CD4-positive, CD25-positive, alpha-beta regulatory T cell (primary cell): ENCODE measurements around the gene RFX4. TPM values are rescaled to one million over a fixed set of nuclear protein-coding genes. Genes with fewer than 3 reads are reported as not detected.

ENCODE experiments used
- ATAC-seq, 2 donors: fragments of 150-1000 bp; cut with Tn5 transposase; one replicate each; pipeline ENCODE4 v1.10.0; 2021; ENCODE audit warnings: low read depth in 2 of 2, moderate number of reproducible peaks in 2 of 2, moderate library complexity in 1 of 2
- DNase-seq, 3 donors: peaks; one replicate each; pipeline versions ENCODE4 v3.0.0 to v3.0.0-alpha.2; 2012 to 2022; ENCODE audit warnings: mixed read lengths in 1 of 3
- H3K27ac ChIP-seq: one replicate; pipeline ENCODE4 v1.7.0; 2013; ENCODE audit warnings: mild to moderate bottlenecking, low read length; ENCODE audit not compliant: insufficient read depth, poor library complexity, severe bottlenecking
- H3K27me3 ChIP-seq: one replicate; pipeline ENCODE4 v1.7.0; 2013; ENCODE audit warnings: low read length; ENCODE audit not compliant: control insufficient read depth, insufficient read depth
- H3K36me3 ChIP-seq: one replicate; pipeline ENCODE4 v1.7.0; 2013; ENCODE audit warnings: mild to moderate bottlenecking, low read length, moderate library complexity; ENCODE audit not compliant: control insufficient read depth, insufficient read depth
- H3K4me1 ChIP-seq: 2 replicates; pipeline ENCODE4 v1.7.0; 2013; ENCODE audit warnings: mild to moderate bottlenecking, low read length; ENCODE audit not compliant: insufficient read depth, control insufficient read depth, poor library complexity, severe bottlenecking
- H3K4me3 ChIP-seq: one replicate; pipeline ENCODE4 v1.7.0; 2013; ENCODE audit warnings: low read depth, mild to moderate bottlenecking, low read length, moderate library complexity
- H3K9me3 ChIP-seq, 2 experiments: 1 replicate in 1 of 2; 2 replicates in 1 of 2; pipeline ENCODE4 v1.7.0; 2013; ENCODE audit warnings: low read length in 2 of 2, mild to moderate bottlenecking in 1 of 2, moderate library complexity in 1 of 2; ENCODE audit not compliant: control insufficient read depth in 2 of 2
- H3K27ac Mint-ChIP-seq, 3 donors: one replicate each; pipeline ENCODE4 v1.8.0; 2020 to 2022; ENCODE audit warnings: mild to moderate bottlenecking in 3 of 3, mixed read lengths in 3 of 3, moderate library complexity in 2 of 3
- H3K27me3 Mint-ChIP-seq: one replicate; pipeline ENCODE4 v1.8.0; 2022; ENCODE audit warnings: mild to moderate bottlenecking, mixed read lengths
- H3K36me3 Mint-ChIP-seq: one replicate; pipeline ENCODE4 v1.8.0; 2020; ENCODE audit warnings: mixed read lengths
- H3K4me1 Mint-ChIP-seq, 4 donors: one replicate each; pipeline ENCODE4 v1.8.0; 2020 to 2022; ENCODE audit warnings: mixed read lengths in 4 of 4, mild to moderate bottlenecking in 1 of 4
- H3K4me3 Mint-ChIP-seq, 4 donors: one replicate each; pipeline ENCODE4 v1.8.0; 2020 to 2022; ENCODE audit warnings: mild to moderate bottlenecking in 4 of 4, mixed read lengths in 4 of 4, moderate library complexity in 3 of 4
- H3K9me3 Mint-ChIP-seq, 7 donors: one replicate each; pipeline ENCODE4 v1.8.0; 2020 to 2022; ENCODE audit warnings: mixed read lengths in 7 of 7, mild to moderate bottlenecking in 3 of 7, moderate library complexity in 2 of 7
- polyA plus RNA-seq, 4 donors: library from polyadenylated mRNA; unstranded; fragments of 300-500 nt; fragmentation: Illumina TruSeq; gene quantifications; one replicate each; pipeline ENCODE4 v1.2.3, GENCODE V29; 2021
- total RNA-seq: library from RNA; stranded (reverse); gene quantifications from one replicate; pipeline ENCODE4 v1.2.3, GENCODE V29; 2022

Gene RFX4
- total and polyA plus RNA-seq, 5 donors from 2014 or later = not detected

- peaks cover 10% of the 10 kb centered on the region for H3K27me3 Mint-ChIP-seq
- no peaks in the 10 kb centered on the region for H3K27me3 ChIP-seq
- no peak for DNase-seq
- no peaks in the 10 kb centered on the region for H3K9me3 ChIP-seq
- no peak overlapping the region for H3K27ac ChIP-seq
- no peaks in the 10 kb centered on the region for H3K4me1 ChIP-seq
- no peak for ATAC-seq
- peaks cover 0 to 1% (median 0%) of the 10 kb centered on the region in 7 donors for H3K9me3 Mint-ChIP-seq
- H3K27ac Mint-ChIP-seq = peak overlapping the region in 1 of 3 donors; percentile 35
- no peak overlapping the region for H3K4me3 Mint-ChIP-seq
- H3K36me3 Mint-ChIP-seq = no peaks in the 10 kb centered on the region
- no peaks in the 10 kb centered on the region for H3K36me3 ChIP-seq
- no peaks in the 10 kb centered on the region for H3K4me1 Mint-ChIP-seq
- no peak overlapping the region for H3K4me3 ChIP-seq
Observed at GRCh38 chr12:106643000-106643399, 60.2 kb downstream of the RFX4 start.

GRCh38 chr12:106644335-106645073 is 61.7 kb downstream of the RFX4 start:
- Mint-ChIP-seq H3K36me3 (no peaks in the 10 kb centered on the region), H3K9me3 (peaks cover 0 to 4% (median 0%) of the 10 kb centered on the region in 7 donors), H3K27me3 (peaks cover 11% of the 10 kb centered on the region), H3K4me3 (no peak overlapping the region), H3K4me1 (no peaks in the 10 kb centered on the region), H3K27ac (no peak overlapping the region)
- DNase-seq (no peak), ATAC-seq (no peak)
- Histone ChIP-seq H3K36me3 (no peaks in the 10 kb centered on the region), H3K27ac (no peak overlapping the region), H3K27me3 (no peaks in the 10 kb centered on the region), H3K9me3 (no peaks in the 10 kb centered on the region), H3K4me3 (no peak overlapping the region), H3K4me1 (no peaks in the 10 kb centered on the region)

DNA sequence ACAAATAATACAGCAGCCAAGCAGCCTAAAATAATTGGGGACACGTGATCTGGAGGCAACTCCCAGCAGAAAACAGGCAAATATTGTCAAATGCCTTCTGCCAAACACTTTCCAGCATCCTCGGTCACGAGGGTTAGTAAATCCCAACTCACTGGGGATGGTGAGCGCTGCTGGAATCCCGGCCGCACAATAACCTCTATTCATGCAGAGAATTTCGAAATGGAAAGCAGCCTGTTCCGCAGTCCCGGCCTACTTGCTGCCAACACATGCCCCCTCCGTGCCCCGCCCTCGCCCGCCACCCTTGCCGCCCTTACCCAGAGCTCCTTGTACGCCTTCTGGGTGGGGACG is 62.2 kb downstream of the RFX4 start:
- Mint-ChIP-seq H3K27ac (no peak overlapping the region), H3K27me3 (peaks cover 15% of the 10 kb centered on the region), H3K4me3 (no peak overlapping the region), H3K9me3 (peaks cover 0 to 4% (median 0%) of the 10 kb centered on the region in 7 donors), H3K4me1 (no peaks in the 10 kb centered on the region), H3K36me3 (no peaks in the 10 kb centered on the region)
- ATAC-seq = no peak
- DNase-seq = no peak
- no peaks in the 10 kb centered on the region for H3K4me1 ChIP-seq
- no peaks in the 10 kb centered on the region for H3K36me3 ChIP-seq
- no peaks in the 10 kb centered on the region for H3K9me3 ChIP-seq
- H3K4me3 ChIP-seq = no peak overlapping the region
- H3K27ac ChIP-seq = no peak overlapping the region
- no peaks in the 10 kb centered on the region for H3K27me3 ChIP-seq

- Histone ChIP-seq H3K4me3 (no peak overlapping the region), H3K4me1 (no peaks in the 10 kb centered on the region), H3K9me3 (no peaks in the 10 kb centered on the region), H3K27ac (no peak overlapping the region), H3K27me3 (no peaks in the 10 kb centered on the region), H3K36me3 (no peaks in the 10 kb centered on the region)
- Mint-ChIP-seq H3K9me3 (peaks cover 0 to 4% (median 0%) of the 10 kb centered on the region in 7 donors), H3K4me1 (no peaks in the 10 kb centered on the region), H3K4me3 (no peak overlapping the region), H3K27ac (peak overlapping the region in 1 of 3 donors; percentile 28), H3K27me3 (peaks cover 15% of the 10 kb centered on the region), H3K36me3 (no peaks in the 10 kb centered on the region)
- ATAC-seq = no peak
- DNase-seq = no peak
Observed at GRCh38 chr12:106645465-106646330, 62.9 kb downstream of the RFX4 start.

- Histone ChIP-seq H3K27me3 (no peaks in the 10 kb centered on the region), H3K4me1 (no peaks in the 10 kb centered on the region), H3K4me3 (no peak overlapping the region), H3K9me3 (no peaks in the 10 kb centered on the region), H3K36me3 (no peaks in the 10 kb centered on the region), H3K27ac (no peak overlapping the region)
- Mint-ChIP-seq H3K27ac (no peak overlapping the region), H3K9me3 (peaks cover 0 to 4% (median 0%) of the 10 kb centered on the region in 7 donors), H3K27me3 (peaks cover 17% of the 10 kb centered on the region), H3K36me3 (no peaks in the 10 kb centered on the region), H3K4me1 (no peaks in the 10 kb centered on the region), H3K4me3 (no peak overlapping the region)
- ATAC-seq = no peak
- no peak for DNase-seq
Observed at GRCh38 chr12:106646472-106646871, 63.7 kb downstream of the RFX4 start.

DNA sequence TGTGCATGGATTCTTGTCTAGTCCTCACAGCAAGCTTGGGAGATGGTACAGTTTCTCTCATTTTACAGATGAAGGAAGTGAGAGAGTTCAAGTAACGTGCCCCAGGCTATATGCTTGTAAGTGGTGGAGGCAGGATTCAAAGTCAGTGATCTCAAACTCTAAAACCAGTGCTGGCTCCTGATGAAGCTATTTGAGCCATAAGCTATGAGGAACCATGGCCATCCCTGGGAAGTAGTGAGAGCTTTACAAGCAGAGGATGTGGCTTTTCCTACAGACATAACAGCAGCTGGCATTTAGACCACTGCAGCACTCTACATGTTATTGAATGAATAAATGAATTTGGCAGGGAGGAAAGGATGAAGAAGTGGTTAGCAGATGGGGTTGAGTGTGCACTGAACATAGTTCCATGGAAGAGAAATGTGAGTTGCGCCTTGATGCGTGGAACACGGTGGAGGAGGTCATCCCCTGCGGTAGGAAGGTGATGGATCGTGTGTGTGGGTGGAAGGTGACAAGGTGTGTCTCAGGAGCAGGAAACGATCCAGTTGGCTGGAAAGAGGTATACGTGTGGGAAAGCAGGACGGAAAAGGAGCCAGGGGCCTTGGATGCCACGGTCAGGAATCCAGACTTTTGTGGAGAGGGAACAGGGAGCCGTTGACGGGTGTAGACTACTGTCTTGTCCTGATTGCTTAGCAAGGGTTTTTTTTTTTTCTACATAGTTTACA is 65.2 kb downstream of the RFX4 start:
- no peaks in the 10 kb centered on the region for H3K36me3 Mint-ChIP-seq
- Histone ChIP-seq H3K4me3 (no peak overlapping the region), H3K36me3 (no peaks in the 10 kb centered on the region), H3K9me3 (no peaks in the 10 kb centered on the region), H3K27ac (no peak overlapping the region), H3K27me3 (no peaks in the 10 kb centered on the region), H3K4me1 (no peaks in the 10 kb centered on the region)
- H3K9me3 Mint-ChIP-seq = peaks cover 0 to 4% (median 0%) of the 10 kb centered on the region in 7 donors
- H3K4me3 Mint-ChIP-seq = no peak overlapping the region
- DNase-seq (no peak), ATAC-seq (no peak)
- peaks cover 15% of the 10 kb centered on the region for H3K27me3 Mint-ChIP-seq
- no peaks in the 10 kb centered on the region for H3K4me1 Mint-ChIP-seq
- H3K27ac Mint-ChIP-seq = no peak overlapping the region

GRCh38 chr12:106648736-106649135 is 65.9 kb downstream of the RFX4 start:
- H3K27ac Mint-ChIP-seq = no peak overlapping the region
- Histone ChIP-seq H3K9me3 (no peaks in the 10 kb centered on the region), H3K27me3 (no peaks in the 10 kb centered on the region), H3K4me3 (no peak overlapping the region), H3K36me3 (no peaks in the 10 kb centered on the region), H3K4me1 (no peaks in the 10 kb centered on the region), H3K27ac (no peak overlapping the region)
- peaks cover 15% of the 10 kb centered on the region for H3K27me3 Mint-ChIP-seq
- H3K36me3 Mint-ChIP-seq = no peaks in the 10 kb centered on the region
- DNase-seq (no peak), ATAC-seq (no peak)
- no peaks in the 10 kb centered on the region for H3K4me1 Mint-ChIP-seq
- peaks cover 0 to 4% (median 0%) of the 10 kb centered on the region in 7 donors for H3K9me3 Mint-ChIP-seq
- no peak overlapping the region for H3K4me3 Mint-ChIP-seq
